Caco-2 (cell line): ENCODE results near the gene MRPL47. TPM values are rescaled to one million over a fixed set of nuclear protein-coding genes. Genes with fewer than 3 reads are reported as not detected.

Experiments
- BruUV-seq: library from RNA; stranded (reverse); fragments of 400-500 nt; replicated peaks from 2 replicates; lab custom pipeline; 2021; lab: Mats Ljungman, UMichigan
- CTCF ChIA-PET: fragments of 300-600 bp; sonication (Branson Sonifier 250); formaldehyde crosslinking; loops from one replicate; lab custom pipeline; 2022; ENCODE audit warnings: antibody characterized with exemption; lab: Charles Lee
- POLR2A ChIA-PET: fragments of 300-600 bp; sonication (Branson Sonifier 250); formaldehyde crosslinking; loops from one replicate; lab custom pipeline; 2022; ENCODE audit warnings: antibody characterized with exemption; lab: Charles Lee
- DNase-seq, 2 experiments: peaks; one replicate each; pipeline versions ENCODE4 v3.0.0 to v3.0.0-alpha.2; 2020 to 2022
- H3K27me3 ChIP-seq: replicated peaks from 2 replicates; pipeline ENCODE4 v1.6.0; 2011; ENCODE audit warnings: low read length; ENCODE audit not compliant: control insufficient read depth, insufficient read depth
- H3K36me3 ChIP-seq: 2 replicates; pipeline ENCODE4 v1.5.1; 2011; ENCODE audit warnings: low read length; ENCODE audit not compliant: control insufficient read depth, insufficient read depth
- H3K4me1 ChIP-seq: fragments of 250-450 bp; sonication (Bioruptor Pico); 2 replicates; pipeline ENCODE4 v1.5.1; 2020; ENCODE audit warnings: mild to moderate bottlenecking
- H3K4me3 ChIP-seq: 2 replicates; pipeline ENCODE4 v1.5.1; 2011; ENCODE audit warnings: low read depth, mild to moderate bottlenecking, control low read depth, low read length
- H3K9me3 ChIP-seq: fragments of 250-450 bp; sonication (Bioruptor Pico); 2 replicates; pipeline ENCODE4 v1.5.1; 2020; ENCODE audit warnings: mild to moderate bottlenecking, moderate library complexity
- H3K27ac Mint-ChIP-seq: one replicate; pipeline ENCODE4 v1.8.0; 2022; ENCODE audit warnings: mixed read lengths; ENCODE audit not compliant: unreplicated experiment
- H3K27me3 Mint-ChIP-seq: one replicate; pipeline ENCODE4 v1.8.0; 2022; ENCODE audit warnings: mixed read lengths; ENCODE audit not compliant: insufficient read depth, unreplicated experiment
- H3K36me3 Mint-ChIP-seq: one replicate; pipeline ENCODE4 v1.8.0; 2022; ENCODE audit warnings: mild to moderate bottlenecking, mixed read lengths; ENCODE audit not compliant: insufficient read depth, unreplicated experiment
- H3K4me1 Mint-ChIP-seq: one replicate; pipeline ENCODE4 v1.8.0; 2022; ENCODE audit warnings: low read depth, mixed read lengths; ENCODE audit not compliant: unreplicated experiment
- H3K4me3 Mint-ChIP-seq: one replicate; pipeline ENCODE4 v1.8.0; 2022; ENCODE audit warnings: mild to moderate bottlenecking, moderate library complexity, mixed read lengths; ENCODE audit not compliant: unreplicated experiment
- H3K9me3 Mint-ChIP-seq: one replicate; pipeline ENCODE4 v1.8.0; 2022; ENCODE audit warnings: mixed read lengths; ENCODE audit not compliant: unreplicated experiment
- intact Hi-C: fragments of 100-400 bp; cut with micrococcal nuclease; formaldehyde crosslinking; loops from one replicate; pipeline ENCODE4 v1.10.0; 2022; ENCODE audit not compliant: unreplicated experiment
- total RNA-seq: library from RNA; stranded (reverse); gene quantifications from 2 replicates; pipeline ENCODE4 v1.2.3, GENCODE V29; 2022
- TF ChIP-seq, protein P1 (sequence below), 2 experiments: fragments of 200-600 bp in 1 of 2; IDR thresholded peaks; 1 replicate in 1 of 2; 2 replicates in 1 of 2; pipeline versions ENCODE4 v1.5.1 to v1.8.0; 2011 to 2022; ENCODE audit warnings: antibody characterized with exemption in 1 of 2, control low read depth in 1 of 2, inconsistent platforms in 1 of 2, low read depth in 1 of 2, low read length in 1 of 2, mild to moderate bottlenecking in 1 of 2, moderate library complexity in 1 of 2; ENCODE audit not compliant: insufficient read depth in 1 of 2, severe bottlenecking in 1 of 2, unreplicated experiment in 1 of 2

Gene MRPL47
- total RNA-seq, 1 experiment from 2014 or later = 71.3 TPM

DNA sequence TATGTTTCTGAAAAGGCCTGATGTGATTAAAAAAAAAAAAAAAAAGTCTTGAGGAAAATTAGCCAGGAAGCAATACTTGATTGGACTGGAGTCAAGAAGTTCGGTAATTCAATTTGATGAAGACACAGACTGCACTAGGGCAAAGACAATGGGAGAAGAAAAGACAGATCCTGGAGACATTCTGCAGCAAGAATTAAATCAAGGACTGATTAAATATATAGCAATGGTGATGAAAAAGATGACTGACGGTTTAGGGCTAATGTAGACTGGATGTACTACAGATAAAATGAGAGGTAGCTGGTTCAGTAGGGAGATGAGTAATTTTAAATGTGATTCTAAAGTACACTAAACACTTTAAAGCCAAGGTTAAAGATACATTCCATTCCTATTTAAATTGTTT, 13.8 kb downstream of the MRPL47 start:
- Mint-ChIP-seq H3K27me3 (no peaks in the 10 kb centered on the region), H3K36me3 (peaks cover 70% of the 10 kb centered on the region), H3K4me1 (no peaks in the 10 kb centered on the region), H3K9me3 (no peaks in the 10 kb centered on the region), H3K27ac (no peak overlapping the region), H3K4me3 (no peak overlapping the region)
- Histone ChIP-seq H3K27me3 (no peaks in the 10 kb centered on the region), H3K36me3 (peaks cover 2% of the 10 kb centered on the region; the same call in 1 of the 2 replicates), H3K4me3 (no peak overlapping the region), H3K4me1 (no peaks in the 10 kb centered on the region), H3K9me3 (no peaks in the 10 kb centered on the region)
- no TSS peak for BruUV-seq
- intact Hi-C loops = no loop called here
- ChIA-PET POLR2A (no interaction called here), CTCF (no interaction called here)
- TF ChIP-seq, protein P1, sequence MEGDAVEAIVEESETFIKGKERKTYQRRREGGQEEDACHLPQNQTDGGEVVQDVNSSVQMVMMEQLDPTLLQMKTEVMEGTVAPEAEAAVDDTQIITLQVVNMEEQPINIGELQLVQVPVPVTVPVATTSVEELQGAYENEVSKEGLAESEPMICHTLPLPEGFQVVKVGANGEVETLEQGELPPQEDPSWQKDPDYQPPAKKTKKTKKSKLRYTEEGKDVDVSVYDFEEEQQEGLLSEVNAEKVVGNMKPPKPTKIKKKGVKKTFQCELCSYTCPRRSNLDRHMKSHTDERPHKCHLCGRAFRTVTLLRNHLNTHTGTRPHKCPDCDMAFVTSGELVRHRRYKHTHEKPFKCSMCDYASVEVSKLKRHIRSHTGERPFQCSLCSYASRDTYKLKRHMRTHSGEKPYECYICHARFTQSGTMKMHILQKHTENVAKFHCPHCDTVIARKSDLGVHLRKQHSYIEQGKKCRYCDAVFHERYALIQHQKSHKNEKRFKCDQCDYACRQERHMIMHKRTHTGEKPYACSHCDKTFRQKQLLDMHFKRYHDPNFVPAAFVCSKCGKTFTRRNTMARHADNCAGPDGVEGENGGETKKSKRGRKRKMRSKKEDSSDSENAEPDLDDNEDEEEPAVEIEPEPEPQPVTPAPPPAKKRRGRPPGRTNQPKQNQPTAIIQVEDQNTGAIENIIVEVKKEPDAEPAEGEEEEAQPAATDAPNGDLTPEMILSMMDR (IDR thresholded peaks at IDR 0.05; ENCODE audit: insufficient read depth in 1 of 2, low read depth in 1 of 2, low read length in 1 of 2, severe bottlenecking in 1 of 2, unreplicated experiment in 1 of 2) = no peak
- DNase-seq = no peak

DNA sequence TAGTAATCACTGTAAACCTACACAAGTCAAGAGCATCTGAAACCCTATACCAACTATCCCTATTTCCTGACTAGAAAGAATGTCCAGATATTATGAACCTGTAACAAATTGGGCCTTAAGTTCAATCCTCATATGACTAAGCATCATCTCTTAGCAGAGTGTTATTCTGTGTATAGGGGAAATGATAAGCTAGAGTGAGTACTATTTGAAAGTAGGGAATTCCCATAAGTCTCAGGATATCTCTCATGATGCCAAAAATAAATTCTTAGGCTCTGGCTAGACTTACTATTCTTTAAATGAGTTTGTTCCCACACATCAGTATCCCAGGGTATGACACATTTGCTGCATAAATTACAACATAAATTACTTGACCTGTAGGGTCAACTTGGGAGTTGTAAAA, 15.3 kb downstream of the MRPL47 start:
- Mint-ChIP-seq H3K36me3 (peaks cover 63% of the 10 kb centered on the region), H3K9me3 (no peaks in the 10 kb centered on the region), H3K4me1 (no peaks in the 10 kb centered on the region), H3K4me3 (no peak overlapping the region), H3K27me3 (no peaks in the 10 kb centered on the region), H3K27ac (no peak overlapping the region)
- H3K36me3 ChIP-seq = peaks cover 2% of the 10 kb centered on the region; the same call in 1 of the 2 replicates
- DNase-seq = no peak
- no peaks in the 10 kb centered on the region for H3K27me3 ChIP-seq
- CTCF ChIA-PET = no interaction called here
- no peaks in the 10 kb centered on the region for H3K9me3 ChIP-seq
- no peaks in the 10 kb centered on the region for H3K4me1 ChIP-seq
- POLR2A ChIA-PET = no interaction called here
- BruUV-seq = no TSS peak
- TF ChIP-seq, protein P1 (IDR thresholded peaks at IDR 0.05; ENCODE audit: insufficient read depth in 1 of 2, low read depth in 1 of 2, low read length in 1 of 2, severe bottlenecking in 1 of 2, unreplicated experiment in 1 of 2) = no peak
- no peak overlapping the region for H3K4me3 ChIP-seq
- intact Hi-C loops = no loop called here

DNA sequence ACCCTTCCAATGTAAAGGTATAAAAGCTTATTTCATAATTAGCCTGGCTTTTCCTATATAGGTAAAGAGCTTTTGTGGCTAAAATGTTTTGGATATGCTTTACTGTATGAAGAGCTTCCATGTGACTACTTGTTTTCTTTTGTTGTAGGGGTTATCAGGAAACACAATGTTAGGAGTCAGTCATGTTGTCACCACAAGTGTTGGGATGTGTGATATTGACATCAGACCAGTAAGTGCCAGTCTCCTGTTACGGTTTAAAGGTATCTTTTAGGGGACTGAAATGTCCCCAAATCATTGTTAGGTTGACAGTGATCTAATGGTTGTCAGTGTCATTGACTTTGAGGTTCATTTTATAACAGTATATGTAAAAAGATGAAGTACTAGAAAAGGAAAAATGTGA, 23.4 kb downstream of the MRPL47 start:
- TF ChIP-seq, protein P1 (IDR thresholded peaks at IDR 0.05; ENCODE audit: insufficient read depth in 1 of 2, low read depth in 1 of 2, low read length in 1 of 2, severe bottlenecking in 1 of 2, unreplicated experiment in 1 of 2) = no peak
- no peaks in the 10 kb centered on the region for H3K9me3 ChIP-seq
- no peaks in the 10 kb centered on the region for H3K9me3 Mint-ChIP-seq
- ChIA-PET CTCF (interaction anchor here (0.6 kb wide), 1 partner anchor 1146 kb away, joined by 3 read pairs; no protein-coding TSS in a partner anchor), POLR2A (no interaction called here)
- H3K36me3 ChIP-seq = no peaks in the 10 kb centered on the region
- DNase-seq = no peak
- no peak overlapping the region for H3K4me3 ChIP-seq
- H3K36me3 Mint-ChIP-seq = peaks cover 40% of the 10 kb centered on the region
- no TSS peak for BruUV-seq
- H3K27me3 Mint-ChIP-seq = no peaks in the 10 kb centered on the region
- H3K27ac Mint-ChIP-seq = no peak overlapping the region
- intact Hi-C loops = no loop called here
- no peak overlapping the region for H3K4me3 Mint-ChIP-seq
- no peaks in the 10 kb centered on the region for H3K4me1 ChIP-seq
- H3K27me3 ChIP-seq = no peaks in the 10 kb centered on the region
- no peaks in the 10 kb centered on the region for H3K4me1 Mint-ChIP-seq
